HepG2 (cell line): ENCODE measurements around the gene DPAGT1. TPM values are rescaled to one million over a fixed set of nuclear protein-coding genes. Genes with fewer than 3 reads are reported as not detected.

Source experiments
- ATAC-seq: fragments of 200-7000 bp; cut with Tn5 transposase; 3 replicates; pipeline ENCODE4 v1.9.1; 2020; ENCODE audit warnings: mild to moderate bottlenecking, moderate library complexity
- BruUV-seq: library from RNA; stranded (reverse); fragments of 400-500 nt; replicated peaks from 2 replicates; lab custom pipeline; 2021; lab: Mats Ljungman, UMichigan
- CTCF ChIA-PET: fragments of 300-600 bp; formaldehyde crosslinking; extraction: SDS; loops from one replicate; lab custom pipeline; 2021; ENCODE audit warnings: low total read pairs, inconsistent platforms, low intra/inter-chr PET ratio; lab: Yijun Ruan, JAX
- POLR2A ChIA-PET: fragments of 350-600 bp; sonication (Branson Sonifier 250); formaldehyde crosslinking; loops from one replicate; lab custom pipeline; 2020; ENCODE audit warnings: antibody characterized with exemption, inconsistent platforms; lab: Yijun Ruan, JAX
- DNase-seq: peaks from one replicate; pipeline ENCODE4 v3.0.0-alpha.2; 2015; ENCODE audit warnings: low spot score
- FAIRE-seq: peaks from 3 replicates; lab custom pipeline; 2011; peaks lifted over from hg19 to GRCh38; lab: Jason Lieb, UNC
- H2AFZ ChIP-seq: one replicate; pipeline ENCODE4 v1.6.1; 2011; ENCODE audit warnings: low read length, inconsistent platforms
- H3K27ac ChIP-seq: fragments of 300-600 bp; 3 replicates; pipeline ENCODE4 v1.8.0; 2011; ENCODE audit warnings: mixed run types, mild to moderate bottlenecking, mixed read lengths, low read length, inconsistent platforms; ENCODE audit not compliant: insufficient read depth; ENCODE audit errors: extremely low read length
- H3K27me3 ChIP-seq, 2 experiments: fragments of 200-600 bp in 1 of 2; 2 replicates in 1 of 2; 3 replicates in 1 of 2; pipeline versions ENCODE4 v1.6.0 to v1.8.0; 2011; ENCODE audit warnings: low read length in 2 of 2, mild to moderate bottlenecking in 2 of 2, moderate library complexity in 2 of 2, inconsistent platforms in 1 of 2; ENCODE audit not compliant: insufficient read depth in 2 of 2, control insufficient read depth in 1 of 2
- H3K36me3 ChIP-seq, 2 experiments: fragments of 200-600 bp in 1 of 2; replicated peaks in 1 of 2; 2 replicates in 1 of 2; 3 replicates in 1 of 2; pipeline versions ENCODE4 v1.5.1 to v1.8.0; 2011; ENCODE audit warnings: low read length in 2 of 2, inconsistent platforms in 1 of 2; ENCODE audit not compliant: insufficient read depth in 2 of 2, control insufficient read depth in 1 of 2
- H3K4me1 ChIP-seq: 2 replicates; pipeline ENCODE4 v1.5.1; 2012; ENCODE audit warnings: low read length, inconsistent platforms; ENCODE audit not compliant: insufficient read depth
- H3K4me2 ChIP-seq: 2 replicates; pipeline ENCODE4 v1.6.0; 2011; ENCODE audit warnings: low read depth, low read length, inconsistent platforms
- H3K4me3 ChIP-seq, 3 experiments: fragments of 200-600 bp in 1 of 3; sonication (generic), shearing (Covaris generic) in 1 of 3; replicated peaks in 1 of 3; 2 replicates each; pipeline ENCODE4 v1.5.1; 2011 to 2016; ENCODE audit warnings: low read length in 3 of 3, inconsistent platforms in 2 of 3, low read depth in 2 of 3, mild to moderate bottlenecking in 2 of 3, control low read depth in 1 of 3, mixed read lengths in 1 of 3; ENCODE audit not compliant: insufficient read depth in 1 of 3
- H3K79me2 ChIP-seq: one replicate; pipeline ENCODE4 v1.6.1; 2011; ENCODE audit warnings: low read length, inconsistent platforms; ENCODE audit not compliant: insufficient read depth
- H3K9ac ChIP-seq: 2 replicates; pipeline ENCODE4 v1.6.0; 2011; ENCODE audit warnings: mild to moderate bottlenecking, low read depth, low read length, inconsistent platforms; ENCODE audit not compliant: insufficient read depth
- H3K9me3 ChIP-seq: 2 replicates; pipeline ENCODE4 v1.5.1; 2012; ENCODE audit warnings: mild to moderate bottlenecking, low read length
- H4K20me1 ChIP-seq: 2 replicates; pipeline ENCODE4 v1.6.0; 2011; ENCODE audit warnings: inconsistent platforms, mild to moderate bottlenecking, low read length, moderate library complexity; ENCODE audit not compliant: insufficient read depth
- HDAC1 ChIP-seq: sonication (generic); formaldehyde crosslinking; IDR thresholded peaks from 2 replicates; pipeline ENCODE4 v1.5.1; 2020; ENCODE audit warnings: mild to moderate bottlenecking, missing genetic modification reagents
- HMGXB4 ChIP-seq, 2 experiments: sonication (generic) in 1 of 2; formaldehyde crosslinking in 1 of 2; IDR thresholded peaks; 2 replicates each; pipeline versions ENCODE4 v1.4.0 to v1.6.1; 2018 to 2020; ENCODE audit warnings: missing genetic modification reagents in 2 of 2, borderline replicate concordance in 1 of 2, low read depth in 1 of 2, mild to moderate bottlenecking in 1 of 2, missing biosample characterization in 1 of 2
- MIER3 ChIP-seq: IDR thresholded peaks from 2 replicates; pipeline ENCODE4 v1.6.1; 2016; ENCODE audit warnings: missing compliant biosample characterization, borderline replicate concordance
- MXD3 ChIP-seq: IDR thresholded peaks from 2 replicates; pipeline ENCODE4 v1.6.1; 2016; ENCODE audit warnings: mild to moderate bottlenecking, missing biosample characterization, missing genetic modification reagents
- PRPF4 ChIP-seq: fragments of 200-400 bp; formaldehyde crosslinking; IDR thresholded peaks from 2 replicates; pipeline ENCODE4 v1.6.1; 2016; ENCODE audit warnings: low read length, low read depth; ENCODE audit not compliant: poor library complexity, severe bottlenecking
- SMC3 ChIP-seq: IDR thresholded peaks from 2 replicates; pipeline ENCODE4 v1.6.1; 2011; ENCODE audit warnings: low read length, improper control_type of control experiment
- XRCC5 ChIP-seq: fragments of 200-400 bp; formaldehyde crosslinking; optimal IDR thresholded peaks from 2 replicates; pipeline ENCODE3; 2017; ENCODE audit warnings: mild to moderate bottlenecking, low read length
- ZBTB2 ChIP-seq: sonication (generic); formaldehyde crosslinking; IDR thresholded peaks from 2 replicates; pipeline ENCODE4 v1.8.0; 2022; ENCODE audit warnings: low read depth, missing genetic modification reagents
- ZMAT3 ChIP-seq: sonication (generic); formaldehyde crosslinking; conservative IDR thresholded peaks from 2 replicates; pipeline ENCODE4 v1.7.0; 2021; ENCODE audit warnings: missing genetic modification reagents
- ZNF224 ChIP-seq: sonication (generic); formaldehyde crosslinking; IDR thresholded peaks from 2 replicates; pipeline ENCODE4 v1.5.0; 2020; ENCODE audit warnings: mild to moderate bottlenecking, missing genetic modification reagents
- ZNF503 ChIP-seq: sonication (generic); formaldehyde crosslinking; IDR thresholded peaks from 2 replicates; pipeline ENCODE4 v1.4.0; 2020; ENCODE audit warnings: missing genetic modification reagents
- ZNF597 ChIP-seq: sonication (generic); formaldehyde crosslinking; IDR thresholded peaks from 2 replicates; pipeline ENCODE4 v1.5.0; 2020; ENCODE audit warnings: missing genetic modification reagents
- WGBS: methylation state at CpG from one replicate; pipeline ENCODE4 v1.1.6; 2017; ENCODE audit warnings: low lambda C conversion rate; 5-methylcytosine and 5-hydroxymethylcytosine counted together
- in situ Hi-C: cut with HindIII; loops from 2 replicates; pipeline ENCODE4 v1.10.0; 2017; ENCODE audit warnings: low pct_unique_long_range_greater_than_20kb; ENCODE audit not compliant: extremely low pct_ligation_motif_present
- intact Hi-C: fragments of 100-400 bp; cut with micrococcal nuclease; formaldehyde crosslinking; loops from one replicate; pipeline ENCODE4 v1.10.0; 2022; ENCODE audit not compliant: unreplicated experiment
- polyA plus RNA-seq, 8 experiments: library from polyadenylated mRNA; depleted of rRNA in 3 of 8; stranded (reverse) in 7 of 8; unstranded in 1 of 8; fragments of >200 nt; fragmentation: Illumina TruSeq in 4 of 8; extraction: Trizol in 4 of 8; gene quantifications; 2 replicates each; pipeline versions ENCODE4 v1.2.1 to v1.2.3, GENCODE V29; 2011 to 2016; ENCODE audit warnings: low read depth in 4 of 8, missing spikeins in 1 of 8, mixed read lengths in 1 of 8; ENCODE audit not compliant: insufficient read depth in 1 of 8
- total RNA-seq, 5 experiments: library from RNA; depleted of rRNA; stranded (reverse); fragments of >200 nt; fragmentation: Illumina TruSeq; extraction: Trizol; gene quantifications; 2 replicates each; pipeline ENCODE4 v1.2.3, GENCODE V29; 2016; ENCODE audit warnings: low read depth in 1 of 5

DPAGT1 gene
- total and polyA plus RNA-seq, 2 of the 13 experiments (the other 11 are each of a cell fraction or from before 2014, with no cell fraction given), result 37.6 to 70.7 TPM

GRCh38 chr11:119100994-119101758 is 477 bp downstream of the DPAGT1 start (continued):
- TF ChIP-seq ZMAT3 (CRISPR knock-in tag) (no peak), ZBTB2 (CRISPR knock-in tag) (peak; percentile 57; the same call in 1 of the 2 replicates), ZNF503 (CRISPR knock-in tag) (no peak), MXD3 (CRISPR knock-in tag) (no peak), PRPF4 (no peak)
- TF ChIP-seq, all 625 proteins: peak for 48

- no peaks in the 10 kb centered on the region for H3K9me3 ChIP-seq
- H3K79me2 ChIP-seq, result peaks cover 15% of the 10 kb centered on the region
- DNase-seq (peak; percentile 62), ATAC-seq (peak; percentile 13), FAIRE-seq (peak; percentile 69)
- ChIA-PET POLR2A (interaction anchor here (0.9 to 1.5 kb wide), 2 partner anchors 8 to 15 kb away, joined by 3 to 9 read pairs; partner anchors contain the start of gene HMBS), CTCF (interaction anchor here (1.1 kb wide), 1 partner anchor 34 kb away, joined by 3 read pairs; no protein-coding TSS in a partner anchor)
- peak overlapping the region; percentile 93 for H3K9ac ChIP-seq
- H2AFZ ChIP-seq, result no peak overlapping the region
- no peaks in the 10 kb centered on the region for H4K20me1 ChIP-seq
- H3K4me1 ChIP-seq, result peaks cover 32% of the 10 kb centered on the region
- peaks cover 10 to 26% of the 10 kb centered on the region in 2 experiments; a peak in 4 of 5 replicates for H3K36me3 ChIP-seq
- BruUV-seq, result no TSS peak
- peak overlapping the region; percentile 96 for H3K4me2 ChIP-seq
- WGBS, result 23% methylated on average over 11 of the region's 11 CpGs
- H3K27ac ChIP-seq, result peak overlapping the region; percentile 97
- peak overlapping the region; percentile 77 to 91 (median 86) for H3K4me3 ChIP-seq
- in situ Hi-C loops (no loop called here), intact Hi-C loops (loop anchor here (2.0 kb wide), 1 partner anchor 20 kb away; the partner anchor contains the start of gene HINFP)
- H3K27me3 ChIP-seq, result no peaks in the 10 kb centered on the region; a peak in 1 of 5 replicates
- TF ChIP-seq SMC3 (peak; percentile 33; the same call in 1 of the 2 replicates), XRCC5 (peak; percentile 22), HMGXB4 (CRISPR knock-in tag; IDR thresholded peaks at IDR 0.05; ENCODE audit: borderline replicate concordance in 1 of 2, low read depth in 1 of 2) (0 out of 4 replicates have a peak, but pooled peaks have one; percentile 20 to 40), ZNF224 (CRISPR knock-in tag) (0 out of 2 replicates have a peak, but pooled peaks have one; percentile 18), HDAC1 (CRISPR knock-in tag) (0 out of 2 replicates have a peak, but pooled peaks have one; percentile 27), MIER3 (CRISPR knock-in tag) (0 out of 2 replicates have a peak, but pooled peaks have one; percentile 25), ZNF597 (no peak)
Measured at GRCh38 chr11:119100246-119100970, 1.2 kb downstream of the DPAGT1 start.
